Gastroesophageal sphincter (tissue), 3 donors: ENCODE data around the gene LDLRAD3.

Experiments used
- CTCF ChIP-seq, 4 experiments: fragments of 200-600 bp in 2 of 4; fragments of 450-650 bp in 2 of 4; sonication (generic) in 1 of 4; IDR thresholded peaks; one replicate each; pipeline ENCODE4 v1.5.1; 2017 to 2019; ENCODE audit warnings: antibody characterized with exemption in 4 of 4, mild to moderate bottlenecking in 2 of 4, moderate library complexity in 2 of 4
- POLR2A ChIP-seq, 2 donors: fragments of 450-650 bp; IDR thresholded peaks; one replicate each; pipeline ENCODE4 v1.6.1; 2017; ENCODE audit warnings: antibody characterized with exemption in 2 of 2, mild to moderate bottlenecking in 2 of 2, moderate library complexity in 1 of 2
- POLR2AphosphoS5 ChIP-seq: sonication (generic); formaldehyde crosslinking; IDR thresholded peaks from one replicate; pipeline ENCODE4 v1.6.1; 2017; ENCODE audit warnings: antibody characterized with exemption

GRCh38 chr11:36142879-36143278 is 199.0 kb downstream of the LDLRAD3 start:
- TF ChIP-seq POLR2A (IDR thresholded peaks at IDR 0.05) (no peak), CTCF (IDR thresholded peaks at IDR 0.05) (no peak), POLR2AphosphoS5 (no peak)
